Cardiac fibroblast (primary cell): ENCODE measurements around the gene APCDD1.
"Not testable (repeated sequence)": the region's sequence is repeated elsewhere in the genome, so short reads cannot be mapped to it uniquely, and the experiment has no call there.

ENCODE experiments used
- DNase-seq, 2 donors: peaks; one replicate each; pipeline versions ENCODE4 v3.0.0 to v3.0.0-alpha.2; 2010; ENCODE audit warnings: low read depth in 2 of 2
- H3K4me3 ChIP-seq, 2 donors: replicated peaks in 1 of 2; 1 replicate in 1 of 2; 2 replicates in 1 of 2; pipeline ENCODE4 v1.5.1; 2011; ENCODE audit warnings: low read depth in 2 of 2, low read length in 2 of 2, mild to moderate bottlenecking in 2 of 2, moderate library complexity in 1 of 2
- TF ChIP-seq, protein P1 (sequence below): IDR thresholded peaks from one replicate; pipeline ENCODE4 v1.5.1; 2011; ENCODE audit warnings: low read depth, mild to moderate bottlenecking, low read length, inconsistent platforms

Gene APCDD1

DNA sequence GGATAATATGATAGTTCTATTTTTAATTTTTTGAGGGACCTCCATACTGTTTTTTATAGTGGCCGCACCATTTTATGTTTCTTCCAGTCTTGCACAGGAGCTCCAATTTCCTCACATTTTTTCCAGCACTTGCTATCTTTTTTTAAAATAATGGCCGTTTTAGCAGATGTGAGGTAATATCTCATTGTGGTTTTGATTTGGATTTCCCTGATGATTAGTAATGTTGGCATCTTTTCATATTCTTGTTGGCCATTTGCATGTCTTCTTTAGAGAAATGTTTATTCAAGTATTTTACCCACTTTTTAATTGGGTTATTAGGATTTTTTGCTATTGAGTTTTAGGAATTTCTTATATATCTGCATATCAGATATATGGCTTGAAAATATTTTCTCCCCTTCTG is 41.5 kb downstream of the APCDD1 start:
- no peak for DNase-seq
- no peak overlapping the region for H3K4me3 ChIP-seq
- TF ChIP-seq, protein P1, sequence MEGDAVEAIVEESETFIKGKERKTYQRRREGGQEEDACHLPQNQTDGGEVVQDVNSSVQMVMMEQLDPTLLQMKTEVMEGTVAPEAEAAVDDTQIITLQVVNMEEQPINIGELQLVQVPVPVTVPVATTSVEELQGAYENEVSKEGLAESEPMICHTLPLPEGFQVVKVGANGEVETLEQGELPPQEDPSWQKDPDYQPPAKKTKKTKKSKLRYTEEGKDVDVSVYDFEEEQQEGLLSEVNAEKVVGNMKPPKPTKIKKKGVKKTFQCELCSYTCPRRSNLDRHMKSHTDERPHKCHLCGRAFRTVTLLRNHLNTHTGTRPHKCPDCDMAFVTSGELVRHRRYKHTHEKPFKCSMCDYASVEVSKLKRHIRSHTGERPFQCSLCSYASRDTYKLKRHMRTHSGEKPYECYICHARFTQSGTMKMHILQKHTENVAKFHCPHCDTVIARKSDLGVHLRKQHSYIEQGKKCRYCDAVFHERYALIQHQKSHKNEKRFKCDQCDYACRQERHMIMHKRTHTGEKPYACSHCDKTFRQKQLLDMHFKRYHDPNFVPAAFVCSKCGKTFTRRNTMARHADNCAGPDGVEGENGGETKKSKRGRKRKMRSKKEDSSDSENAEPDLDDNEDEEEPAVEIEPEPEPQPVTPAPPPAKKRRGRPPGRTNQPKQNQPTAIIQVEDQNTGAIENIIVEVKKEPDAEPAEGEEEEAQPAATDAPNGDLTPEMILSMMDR: no peak

DNA sequence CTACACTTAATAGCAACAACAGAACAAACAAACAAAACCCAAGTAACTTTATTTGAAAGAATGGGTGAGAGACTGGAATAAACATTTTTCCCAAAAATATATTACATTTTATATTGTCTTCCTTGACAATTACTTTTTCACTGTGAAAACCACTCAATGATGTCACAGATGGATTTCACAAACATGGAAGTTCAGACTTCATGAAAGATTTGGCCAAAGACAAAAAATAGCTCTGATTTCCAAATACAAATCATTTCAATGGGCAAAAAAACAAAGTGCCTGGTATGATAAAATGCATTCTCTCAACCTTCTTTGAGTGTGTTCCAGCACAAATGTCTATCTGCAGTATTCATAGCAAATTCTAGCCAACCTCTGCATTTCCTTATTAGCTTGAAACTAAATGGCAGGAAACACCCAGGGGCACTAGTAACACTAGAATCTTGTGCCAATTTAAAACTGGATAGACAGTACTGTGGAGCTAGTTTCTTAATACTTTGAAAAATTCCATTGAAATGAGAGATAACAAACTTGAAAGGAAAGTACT is 42.8 kb downstream of the APCDD1 start:
- TF ChIP-seq, protein P1: no peak
- H3K4me3 ChIP-seq: no peak overlapping the region
- DNase-seq: peak; percentile 28 to 53

DNA sequence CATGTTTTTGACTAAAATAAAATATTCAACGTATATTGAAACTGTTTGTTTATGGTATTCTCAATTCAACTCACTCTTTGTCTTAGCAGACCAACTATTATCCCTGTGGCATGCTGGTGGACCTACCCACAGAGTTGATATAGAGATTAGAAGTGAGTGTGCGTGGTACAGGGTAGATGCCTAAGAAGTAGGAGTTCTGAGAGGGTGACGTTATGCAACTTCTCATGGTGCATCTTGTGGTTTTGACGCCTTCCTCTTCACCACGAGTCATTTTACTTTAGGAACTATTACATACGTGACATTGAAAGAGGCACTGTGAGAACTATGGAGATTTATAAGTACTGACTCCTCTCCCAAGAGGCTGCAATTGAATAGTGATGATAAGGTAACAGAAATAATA is 44.8 kb downstream of the APCDD1 start:
- H3K4me3 ChIP-seq: no peak overlapping the region
- TF ChIP-seq, protein P1: no peak
- no peak for DNase-seq

DNA sequence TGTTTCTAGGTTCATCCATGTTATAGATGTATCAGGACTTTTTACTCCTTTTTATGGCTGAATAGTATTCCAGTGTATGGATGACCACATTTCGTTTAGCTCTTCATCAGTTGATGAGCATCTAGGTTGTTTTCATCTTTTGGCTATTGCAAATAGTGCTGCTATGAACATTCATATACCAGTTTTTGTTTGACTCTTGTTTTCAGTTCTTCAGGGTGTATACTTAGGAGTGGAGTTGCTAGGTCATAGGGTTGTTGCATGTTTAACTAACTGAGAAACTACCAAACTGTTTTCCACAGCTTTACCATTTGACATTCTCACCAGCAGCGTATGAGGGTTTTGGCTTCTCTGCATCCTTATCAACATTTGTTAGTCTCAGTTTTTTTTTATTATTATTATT is 45.6 kb downstream of the APCDD1 start:
- TF ChIP-seq, protein P1: no peak
- no peak for DNase-seq
- no peak overlapping the region for H3K4me3 ChIP-seq

DNA sequence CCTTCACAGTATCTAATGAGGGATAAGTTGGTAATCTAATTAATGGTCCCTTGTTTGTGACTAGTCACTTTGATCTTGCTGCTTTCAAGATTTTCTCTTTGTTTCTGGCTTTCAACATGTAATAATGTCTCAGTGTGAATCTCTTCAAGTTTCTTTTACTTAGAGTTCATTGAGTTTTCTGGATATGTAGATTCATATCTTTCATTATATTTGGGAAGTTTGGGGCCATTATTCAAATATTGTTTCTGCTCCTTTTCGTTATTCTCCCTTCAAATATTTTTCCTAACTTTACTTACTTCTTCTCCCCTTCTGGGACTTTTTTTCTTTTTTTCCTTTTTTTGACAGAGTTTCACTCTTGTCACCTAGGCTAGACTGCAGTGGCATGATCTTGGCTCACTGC is 50.3 kb downstream of the APCDD1 start:
- no peak for DNase-seq
- H3K4me3 ChIP-seq: no peak overlapping the region
- TF ChIP-seq, protein P1: no peak

DNA sequence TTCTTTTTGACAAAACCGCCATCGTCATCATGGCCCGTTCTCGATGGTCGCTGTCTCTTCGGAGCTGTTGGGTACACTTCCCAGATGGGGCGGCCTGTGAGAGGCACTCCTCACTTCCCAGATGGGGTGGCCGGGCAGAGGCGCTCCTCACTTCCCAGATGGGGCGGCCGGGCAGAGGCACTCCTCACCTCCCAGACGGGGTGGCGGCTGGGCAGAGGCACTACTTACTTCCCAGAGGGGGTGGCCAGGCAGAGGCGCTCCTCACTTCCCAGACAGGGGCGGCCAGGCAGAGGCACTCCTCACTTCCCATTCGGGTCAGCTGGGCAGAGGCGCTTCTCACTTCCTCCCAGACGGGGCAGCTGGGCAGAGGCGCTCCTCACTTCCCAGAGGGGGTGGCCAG is 51.5 kb downstream of the APCDD1 start:
- H3K4me3 ChIP-seq, DNase-seq: not testable (repeated sequence)

DNA sequence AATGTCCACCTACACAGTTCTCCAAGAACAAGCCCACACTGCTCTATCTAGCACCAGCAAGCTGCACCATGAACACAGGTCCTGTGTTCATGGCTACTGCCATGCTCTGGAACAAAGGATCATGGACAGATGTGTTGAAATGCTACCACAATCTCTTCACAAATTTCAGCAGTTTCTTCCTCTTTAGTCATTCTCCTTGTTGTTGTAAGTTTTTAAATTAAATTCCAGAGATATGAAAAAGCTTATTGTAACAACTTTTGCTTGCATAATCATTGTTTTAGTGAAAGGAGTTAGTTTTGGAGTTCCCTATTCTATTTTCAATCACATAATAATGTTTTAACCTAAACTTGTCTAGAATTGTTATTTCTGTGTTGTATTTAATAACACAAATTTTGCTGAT is 54.2 kb downstream of the APCDD1 start:
- DNase-seq: peak; percentile 35 to 45
- H3K4me3 ChIP-seq: no peak overlapping the region
- TF ChIP-seq, protein P1: no peak
